GM21786 (cell line): ENCODE results near the gene TLX3.
"Not testable (repeated sequence)": the region's sequence is repeated elsewhere in the genome, so short reads cannot be mapped to it uniquely, and the experiment has no call there.

Experiments used
- ATAC-seq: cut with Tn5 transposase; IDR thresholded peaks from one replicate; pipeline ENCODE4 v1.9.1; 2021; ENCODE audit not compliant: unreplicated experiment

Gene TLX3

GRCh38 chr5:171308453-171309275 is at the start of gene TLX3:
Gene TLX3, plus strand, starts transcription at chr5:171309248. Its CDS starts 118 bp downstream, at chr5:171309366.
- no peak for ATAC-seq

- ATAC-seq = no peak
Observed at GRCh38 chr5:171261361-171261760, 47.7 kb upstream of the TLX3 start.

DNA sequence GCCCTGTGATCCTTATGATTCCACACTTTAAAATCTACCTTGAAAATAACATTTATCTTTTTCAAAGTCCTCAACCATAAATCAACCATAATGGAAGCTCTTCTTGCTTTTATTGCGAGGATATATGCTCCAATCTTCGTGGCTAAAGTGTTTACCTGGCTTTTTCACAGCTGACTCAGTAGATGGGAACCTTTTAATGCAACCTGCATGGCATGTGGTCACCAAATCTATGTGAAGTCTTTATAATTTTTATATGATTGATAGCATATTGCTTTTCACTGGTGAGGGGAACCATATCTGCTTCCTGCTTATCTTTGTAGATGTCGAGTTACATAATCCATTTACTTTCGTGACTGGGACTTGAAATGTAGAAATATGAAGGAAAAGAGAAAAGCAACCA is 47.1 kb upstream of the TLX3 start:
- ATAC-seq = no peak

DNA sequence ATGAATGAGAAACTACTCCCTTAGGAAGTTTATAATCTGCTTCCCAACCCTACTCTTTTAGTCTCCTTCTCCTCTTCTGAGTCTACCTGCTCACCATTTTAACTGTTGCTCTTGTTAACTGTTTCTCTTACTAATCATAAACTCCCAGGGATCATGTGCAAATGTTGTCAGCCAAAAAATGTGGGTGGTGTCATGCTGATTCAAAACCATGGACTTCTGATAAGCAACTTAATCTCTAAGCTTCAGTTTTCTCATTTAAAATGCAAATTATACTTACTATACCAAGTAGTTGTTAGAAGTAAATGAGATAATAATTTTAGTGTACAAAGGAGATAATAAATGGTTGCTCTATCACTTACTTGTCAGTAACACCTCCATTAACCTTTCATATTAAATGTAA is 45.9 kb upstream of the TLX3 start:
- no peak for ATAC-seq

GRCh38 chr5:171264843-171265242 is 44.2 kb upstream of the TLX3 start:
- no peak for ATAC-seq

- ATAC-seq = no peak
Observed at GRCh38 chr5:171268700-171269620, 40.1 kb upstream of the TLX3 start.

GRCh38 chr5:171269717-171270116 is 39.3 kb upstream of the TLX3 start:
- ATAC-seq = no peak

DNA sequence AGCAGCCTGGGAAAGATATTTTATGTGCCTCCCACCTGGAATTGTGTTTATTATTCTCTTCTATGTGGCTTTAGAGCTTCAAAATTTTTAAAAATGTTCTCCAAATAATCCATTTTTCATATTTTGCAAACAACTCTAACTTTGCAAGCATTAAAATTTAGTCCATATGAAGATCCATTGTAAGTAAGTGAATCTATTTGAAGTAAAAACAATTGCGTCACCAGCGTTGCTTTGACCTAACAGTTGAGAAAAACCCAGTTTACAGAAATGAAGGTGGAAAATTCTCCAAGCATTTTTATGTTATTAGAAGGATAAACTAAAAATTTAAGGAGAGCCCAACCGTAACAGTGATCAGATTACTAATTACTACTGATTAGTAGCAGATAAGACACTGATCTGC is 38.9 kb upstream of the TLX3 start:
- no peak for ATAC-seq

DNA sequence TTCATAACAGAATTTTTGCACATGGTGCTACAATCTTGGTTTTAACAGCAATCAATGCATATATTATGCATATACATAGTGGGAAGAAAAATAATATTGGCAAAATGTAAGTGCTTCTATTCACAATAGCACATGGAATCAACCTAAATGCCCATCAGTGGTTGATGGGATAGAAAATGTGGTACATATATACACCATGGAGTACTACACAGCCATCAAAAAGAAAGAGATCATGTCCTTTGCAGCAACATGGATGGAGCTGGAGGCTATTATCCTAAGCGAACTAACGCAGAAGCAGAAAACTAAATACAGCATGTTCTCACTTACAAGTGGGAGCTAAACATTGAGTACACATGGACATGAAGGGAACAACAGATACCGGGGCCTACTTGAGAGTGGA is 37.2 kb upstream of the TLX3 start:
- ATAC-seq = no peak

- ATAC-seq = no peak
Observed at GRCh38 chr5:171272996-171273970, 35.8 kb upstream of the TLX3 start.

DNA sequence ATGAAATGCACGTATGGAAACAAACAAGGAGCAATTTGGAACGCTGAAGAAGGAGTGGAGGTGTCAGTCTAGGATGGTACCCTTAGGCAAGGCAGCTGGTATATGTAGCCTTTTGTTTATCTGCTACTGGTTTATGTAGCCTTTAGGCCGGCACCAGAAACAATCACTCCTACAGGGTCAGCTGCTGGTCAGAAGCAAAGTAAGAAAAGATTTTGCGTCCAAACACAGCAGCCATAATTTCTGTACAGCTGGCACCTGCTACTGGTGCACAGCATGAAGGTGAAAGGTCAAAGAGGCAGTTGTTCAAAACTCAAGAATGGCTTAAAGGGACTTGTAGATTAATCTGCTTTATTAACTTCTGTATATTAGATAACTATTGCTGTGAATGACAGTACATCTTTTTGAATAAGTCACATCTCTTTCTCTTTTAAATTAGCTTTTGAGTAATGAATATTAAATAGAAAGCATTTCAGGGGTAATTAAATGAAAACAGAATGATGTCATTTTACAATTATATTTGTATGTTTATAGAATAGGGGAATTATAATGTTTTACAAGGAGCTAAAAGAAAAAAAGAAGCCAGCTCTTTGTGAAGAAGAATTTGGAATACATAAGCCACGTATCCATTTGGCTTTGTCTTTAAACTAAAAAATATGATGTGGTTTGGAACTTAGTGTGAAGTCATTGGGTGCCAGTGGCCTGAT is 33.1 kb upstream of the TLX3 start:
- ATAC-seq = no peak

DNA sequence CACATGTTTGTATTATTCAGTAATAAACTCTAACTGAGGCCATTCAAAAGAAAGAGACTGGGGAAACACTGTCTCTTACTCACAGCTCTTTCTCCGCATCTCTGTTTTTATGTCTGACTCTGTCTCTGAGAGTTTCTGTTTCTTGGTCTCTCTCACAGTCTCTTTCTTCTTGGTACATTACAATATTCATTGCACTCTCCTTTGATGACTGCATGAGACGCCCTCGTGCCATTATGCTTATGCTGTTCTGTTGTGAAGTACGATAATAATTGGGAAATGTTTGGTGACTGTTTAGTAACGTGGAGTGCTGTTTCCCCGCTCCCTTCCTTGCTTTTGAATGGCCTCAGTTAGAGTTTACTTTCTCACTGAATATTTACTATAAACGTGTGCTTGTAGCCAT is 25.3 kb upstream of the TLX3 start:
- no peak for ATAC-seq

DNA sequence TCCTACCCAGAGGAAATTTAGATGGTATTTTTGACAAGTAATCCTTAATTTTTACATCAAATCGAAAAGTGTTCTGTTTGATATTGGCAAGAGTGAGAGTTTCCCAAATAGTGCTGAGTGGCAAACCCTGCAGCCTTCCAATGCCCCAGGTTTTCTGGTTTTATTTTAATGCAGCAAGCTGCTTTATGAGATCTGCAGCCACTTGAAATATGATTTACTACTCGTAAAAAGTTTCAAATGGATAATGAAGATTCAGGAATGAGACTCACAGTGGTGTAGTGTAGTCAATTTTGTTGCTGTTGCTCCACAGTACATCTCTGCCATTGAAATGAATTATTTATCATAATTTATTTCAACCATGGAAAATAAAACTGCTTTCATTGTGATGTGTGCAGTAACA is 23.6 kb upstream of the TLX3 start:
- no peak for ATAC-seq

DNA sequence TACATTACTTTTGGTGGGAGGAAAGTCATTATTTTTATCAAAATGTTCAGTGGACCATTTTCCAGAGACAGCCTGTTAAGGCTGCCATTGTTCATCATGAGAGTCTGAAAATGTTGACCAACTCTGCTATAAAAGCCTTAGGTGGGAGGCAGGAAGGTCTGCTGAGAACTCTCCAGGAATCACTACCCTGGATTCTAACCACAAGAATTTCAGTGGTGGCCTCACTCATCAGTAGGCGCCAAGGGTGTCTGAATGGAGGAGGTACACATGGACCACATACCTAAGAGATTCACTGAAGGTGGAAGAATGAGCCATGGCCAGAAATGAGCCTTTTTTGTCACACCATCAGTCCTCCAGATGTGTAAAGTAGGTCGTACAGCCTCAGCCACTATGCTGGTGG is 21.0 kb upstream of the TLX3 start:
- ATAC-seq = no peak

DNA sequence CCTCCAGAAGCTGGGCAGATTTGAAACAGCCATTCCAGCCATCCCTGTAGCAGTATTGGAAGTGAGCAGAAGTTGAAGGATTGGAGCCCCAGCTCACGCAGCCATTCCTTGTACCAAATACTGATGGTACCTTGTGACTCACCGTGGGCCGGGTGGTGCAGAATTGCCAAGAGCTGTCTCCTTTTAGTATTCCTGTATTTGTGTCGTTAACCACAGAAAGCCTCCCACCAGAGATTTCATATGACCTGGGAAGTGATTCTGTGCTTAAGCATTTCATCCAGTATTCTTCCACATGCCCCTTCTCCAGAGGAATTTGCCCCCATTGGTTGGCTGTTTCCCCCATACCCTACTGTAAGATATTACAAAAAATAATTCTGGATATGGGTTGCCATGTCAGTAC is 17.7 kb upstream of the TLX3 start:
- ATAC-seq = no peak

DNA sequence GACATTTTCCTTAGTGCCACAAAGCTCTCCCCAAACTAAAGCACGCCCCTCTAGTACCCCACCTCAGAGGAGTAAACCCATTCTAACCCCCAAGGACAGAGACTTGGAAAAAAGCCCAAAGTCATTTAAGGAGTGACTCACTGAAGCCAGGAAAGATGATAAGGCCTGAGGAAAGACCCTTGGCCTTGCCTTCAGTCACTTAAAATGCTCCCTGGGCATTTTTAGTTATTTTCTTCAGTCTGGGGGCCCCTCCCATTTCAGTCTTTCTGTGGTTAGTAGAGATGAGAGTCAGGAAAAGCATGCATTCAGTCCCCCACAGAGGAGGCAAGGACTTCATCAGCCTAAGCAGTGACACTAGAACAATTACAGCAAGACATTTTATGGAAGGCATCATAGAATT is 13.7 kb upstream of the TLX3 start:
- ATAC-seq = no peak

DNA sequence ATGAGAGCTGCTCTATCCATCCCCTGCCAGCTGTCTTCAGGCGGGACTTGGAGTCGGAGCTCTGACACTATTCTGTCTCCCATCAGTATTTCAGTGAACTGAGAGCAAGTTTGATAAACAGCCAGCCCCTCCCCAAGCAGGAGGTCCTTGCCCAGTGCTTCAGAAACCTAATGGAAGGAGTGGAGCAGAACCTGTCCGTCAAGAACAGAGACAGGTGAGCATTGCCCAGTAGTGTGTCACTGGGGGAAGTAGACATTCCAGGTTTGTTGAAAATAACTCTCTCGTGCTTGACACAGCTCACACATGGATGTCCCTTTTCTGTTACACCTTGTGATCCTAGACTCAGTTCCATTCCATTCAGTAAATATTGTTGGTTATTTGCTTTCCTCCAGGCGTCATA is 13.2 kb upstream of the TLX3 start:
- ATAC-seq = no peak

DNA sequence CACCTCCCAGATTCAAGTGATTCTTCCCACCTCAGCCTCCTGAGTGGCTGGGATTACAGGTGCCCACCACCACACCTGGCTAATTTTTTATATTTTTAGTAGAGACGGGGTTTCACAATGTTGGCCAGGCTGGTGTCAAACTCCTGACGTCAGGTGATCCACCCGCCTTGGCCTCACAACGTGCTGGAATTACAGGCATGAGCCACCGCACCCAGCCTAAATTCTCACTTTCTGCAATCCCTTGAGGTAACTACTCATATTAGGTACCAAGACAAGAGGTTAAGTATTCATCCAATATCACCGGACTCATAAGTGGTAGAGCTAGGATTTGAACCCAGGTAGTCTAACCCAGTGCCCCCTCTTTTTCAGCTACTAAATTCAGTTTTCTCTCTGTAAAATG is 11.1 kb upstream of the TLX3 start:
- not testable (repeated sequence) for ATAC-seq

GRCh38 chr5:171299228-171299627 is 9.8 kb upstream of the TLX3 start:
- no peak for ATAC-seq

DNA sequence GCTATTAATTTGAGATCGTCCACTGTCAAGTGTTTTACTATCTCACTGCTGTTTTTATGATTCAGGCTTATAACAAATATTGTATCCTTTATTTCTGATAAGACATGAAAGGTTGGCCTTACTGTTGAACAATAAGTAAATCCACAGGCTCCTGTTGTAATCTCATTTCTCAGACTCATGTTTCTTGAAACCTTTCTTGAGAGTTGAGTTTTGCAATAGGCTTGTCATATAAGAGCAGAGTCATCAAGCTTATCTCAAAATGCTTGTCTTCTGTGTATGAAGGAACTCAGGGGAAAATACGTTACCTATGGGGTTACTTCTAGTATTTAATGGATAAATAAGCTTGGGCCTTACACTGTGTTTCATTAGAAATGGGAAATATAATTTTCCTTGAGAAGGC is 9.2 kb upstream of the TLX3 start:
- no peak for ATAC-seq
